Testis (tissue), 3 donors: ENCODE data around the gene STIM2. TPM values are rescaled to one million over a fixed set of nuclear protein-coding genes. Genes with fewer than 3 reads are reported as not detected.

Source experiments
- DNase-seq: peaks from one replicate; pipeline ENCODE4 v3.0.0-alpha.2; 2019
- H3K27ac ChIP-seq, 2 donors: fragments of 200-600 bp; sonication (generic); one replicate each; pipeline ENCODE4 v1.5.1; 2019
- H3K27me3 ChIP-seq: fragments of 200-600 bp; sonication (generic); one replicate; pipeline ENCODE4 v1.5.1; 2019
- H3K36me3 ChIP-seq: fragments of 200-600 bp; sonication (generic); one replicate; pipeline ENCODE4 v1.5.1; 2017; ENCODE audit warnings: low read depth; ENCODE audit errors: missing control alignments
- H3K4me1 ChIP-seq: fragments of 200-600 bp; sonication (generic); one replicate; pipeline ENCODE4 v1.5.1; 2019
- H3K4me3 ChIP-seq, 2 donors: fragments of 200-600 bp; sonication (generic); one replicate each; pipeline ENCODE4 v1.5.1; 2017 to 2019
- H3K9me3 ChIP-seq: fragments of 200-600 bp; sonication (generic); one replicate; pipeline ENCODE4 v1.5.1; 2017
- CTCF ChIP-seq, 3 experiments: fragments of 450-650 bp in 2 of 3; fragments of 200-600 bp in 1 of 3; sonication (generic) in 1 of 3; IDR thresholded peaks; one replicate each; pipeline ENCODE4 v1.5.1; 2016 to 2019; ENCODE audit warnings: antibody characterized with exemption in 3 of 3, mild to moderate bottlenecking in 2 of 3, moderate library complexity in 1 of 3
- POLR2A ChIP-seq: fragments of 450-650 bp; IDR thresholded peaks from one replicate; pipeline ENCODE4 v1.6.1; 2017; ENCODE audit warnings: antibody characterized with exemption, mild to moderate bottlenecking, moderate library complexity
- whole genome bisulfite sequencing, 2 donors: methylation state at CpG; one replicate each; pipeline ENCODE4 v1.1.5; 2018; 5-methylcytosine and 5-hydroxymethylcytosine counted together
- intact Hi-C: fragments of 100-400 bp; cut with DNase I; formaldehyde crosslinking; loops from one replicate; pipeline ENCODE4 v1.15.1; 2023; ENCODE audit warnings: low total_unique reads
- polyA plus RNA-seq: library from polyadenylated mRNA; stranded (reverse); fragments of 350-450 nt; fragmentation: Illumina TruSeq; extraction: RNeasy Lipid Tissue Mini Kit (QIAGEN cat#74804); gene quantifications from one replicate; pipeline ENCODE4 v1.2.3, GENCODE V29; 2014; ENCODE audit warnings: low read depth, low replicate concordance; ENCODE audit not compliant: insufficient read depth
- total RNA-seq, 2 donors: library from RNA; depleted of rRNA; stranded (reverse); fragments of >200 nt; gene quantifications; one replicate each; pipeline ENCODE4 v1.2.3, GENCODE V29; 2016

The STIM2 gene
- total and polyA plus RNA-seq, 3 donors from 2014 or later = 14.3 to 35.0 (median 29.4) TPM

GRCh38 chr4:26943391-26943790 lies 82.8 kb downstream of the STIM2 start:
- Histone ChIP-seq H3K9me3 (no peaks in the 10 kb centered on the region), H3K36me3 (no peaks in the 10 kb centered on the region), H3K4me3 (no peak overlapping the region), H3K4me1 (no peaks in the 10 kb centered on the region), H3K27ac (no peak overlapping the region), H3K27me3 (no peaks in the 10 kb centered on the region)
- WGBS, 2 donors = 41 to 50% methylated on average over 5 of the region's 5 CpGs
- DNase-seq = no peak
- no peak for TF ChIP-seq CTCF (IDR thresholded peaks at IDR 0.05)
- no peak for TF ChIP-seq POLR2A
- intact Hi-C loops = no loop called here

GRCh38 chr4:26945794-26946193 lies 85.2 kb downstream of the STIM2 start:
- H3K4me1 ChIP-seq = no peaks in the 10 kb centered on the region
- no peak for DNase-seq
- no peaks in the 10 kb centered on the region for H3K36me3 ChIP-seq
- no peak overlapping the region for H3K4me3 ChIP-seq
- intact Hi-C loops = no loop called here
- TF ChIP-seq POLR2A = no peak
- no peak for TF ChIP-seq CTCF (IDR thresholded peaks at IDR 0.05)
- H3K27me3 ChIP-seq = no peaks in the 10 kb centered on the region
- no peak overlapping the region for H3K27ac ChIP-seq
- 91 to 93% methylated on average over 2 of the region's 2 CpGs for WGBS, 2 donors
- H3K9me3 ChIP-seq = no peaks in the 10 kb centered on the region

GRCh38 chr4:26947318-26947717 lies 86.7 kb downstream of the STIM2 start:
- Histone ChIP-seq H3K27ac (no peak overlapping the region), H3K27me3 (no peaks in the 10 kb centered on the region), H3K9me3 (no peaks in the 10 kb centered on the region), H3K4me3 (no peak overlapping the region), H3K4me1 (no peaks in the 10 kb centered on the region), H3K36me3 (no peaks in the 10 kb centered on the region)
- 84 to 94% methylated on average over 8 of the region's 8 CpGs for WGBS, 2 donors
- intact Hi-C loops = no loop called here
- DNase-seq = no peak
- TF ChIP-seq POLR2A (no peak), CTCF (IDR thresholded peaks at IDR 0.05) (no peak)

GRCh38 chr4:26950446-26950845 lies 89.8 kb downstream of the STIM2 start:
- Histone ChIP-seq H3K36me3 (no peaks in the 10 kb centered on the region), H3K27ac (no peak overlapping the region), H3K27me3 (no peaks in the 10 kb centered on the region), H3K4me3 (no peak overlapping the region), H3K9me3 (no peaks in the 10 kb centered on the region), H3K4me1 (no peaks in the 10 kb centered on the region)
- no peak for DNase-seq
- TF ChIP-seq CTCF (IDR thresholded peaks at IDR 0.05) (no peak), POLR2A (no peak)
- intact Hi-C loops = no loop called here

DNA sequence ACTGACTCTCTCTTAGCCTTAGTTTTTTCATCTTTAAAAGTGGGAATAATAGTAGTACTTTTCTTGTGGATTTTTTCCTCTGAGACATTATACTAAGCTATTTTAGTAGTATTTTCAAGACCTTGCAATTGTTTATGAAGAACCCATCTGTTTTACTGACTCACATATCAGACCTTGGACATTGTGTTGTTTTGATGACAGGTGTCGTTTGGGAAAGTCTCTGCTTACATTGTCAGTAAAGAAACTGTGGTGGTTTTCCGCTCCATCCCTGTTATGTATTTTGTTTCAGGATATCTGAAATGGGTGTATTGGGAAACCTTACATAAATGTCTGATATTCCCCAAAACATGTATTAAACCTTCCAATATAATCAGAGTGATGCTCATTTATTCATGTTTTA lies 92.2 kb downstream of the STIM2 start:
- WGBS, 2 donors = 94 to 97% methylated on average over 2 of the region's 2 CpGs
- H3K4me1 ChIP-seq = no peaks in the 10 kb centered on the region
- no peak for DNase-seq
- intact Hi-C loops = no loop called here
- no peak for TF ChIP-seq POLR2A
- TF ChIP-seq CTCF (IDR thresholded peaks at IDR 0.05) = no peak
- no peak overlapping the region for H3K27ac ChIP-seq
- no peaks in the 10 kb centered on the region for H3K27me3 ChIP-seq
- no peaks in the 10 kb centered on the region for H3K9me3 ChIP-seq
- no peaks in the 10 kb centered on the region for H3K36me3 ChIP-seq
- H3K4me3 ChIP-seq = no peak overlapping the region
